Activated naive CD8-positive, alpha-beta T cell treated with anti-CD3 and anti-CD28 coated beads, Interleukin-2, amount 10 ng/mL, durations not matched to agents 7 days and 5 days (primary cell): ENCODE results near the gene M1AP. TPM values are rescaled to one million over a fixed set of nuclear protein-coding genes. Genes with fewer than 3 reads are reported as not detected.
A peak's percentile ranks its signal among the peaks of the same experiment; 100 is the strongest.
"Not testable (repeated sequence)": the region's sequence is repeated elsewhere in the genome, so short reads cannot be mapped to it uniquely, and the experiment has no call there.

ENCODE experiments used
- ATAC-seq: fragments of 150-1000 bp; cut with Tn5 transposase; one replicate; pipeline ENCODE4 v1.10.0; 2021; ENCODE audit warnings: low read depth, moderate library complexity
- POLR2A ChIA-PET: fragments of 350-600 bp; sonication (Branson Sonifier 250); formaldehyde crosslinking; loops from one replicate; lab custom pipeline; 2021; ENCODE audit warnings: antibody characterized with exemption; lab: Charles Lee
- DNase-seq: peaks from one replicate; pipeline ENCODE4 v3.0.0; 2021
- H3K27ac Mint-ChIP-seq: one replicate; pipeline ENCODE4 v1.8.0; 2022; ENCODE audit warnings: mild to moderate bottlenecking, mixed read lengths
- H3K27me3 Mint-ChIP-seq: one replicate; pipeline ENCODE4 v1.8.0; 2022; ENCODE audit warnings: mild to moderate bottlenecking, moderate library complexity, mixed read lengths
- H3K36me3 Mint-ChIP-seq: one replicate; pipeline ENCODE4 v1.8.0; 2021; ENCODE audit warnings: mild to moderate bottlenecking, mixed read lengths
- H3K4me1 Mint-ChIP-seq: one replicate; pipeline ENCODE4 v1.8.0; 2021; ENCODE audit warnings: mixed read lengths
- H3K4me3 Mint-ChIP-seq: one replicate; pipeline ENCODE4 v1.8.0; 2022; ENCODE audit warnings: mild to moderate bottlenecking, moderate library complexity, mixed read lengths
- H3K9me3 Mint-ChIP-seq: one replicate; pipeline ENCODE4 v1.8.0; 2021; ENCODE audit warnings: mixed read lengths
- total RNA-seq, 2 experiments: library from RNA; stranded (reverse); gene quantifications; one replicate each; pipeline ENCODE4 v1.2.3, GENCODE V29; 2021

Gene M1AP
- total RNA-seq, 2 experiments from 2014 or later = not detected

- DNase-seq (no peak), ATAC-seq (no peak)
- peaks cover 45% of the 10 kb centered on the region for H3K27me3 Mint-ChIP-seq
- H3K4me3 Mint-ChIP-seq = no peak overlapping the region
- H3K9me3 Mint-ChIP-seq = no peaks in the 10 kb centered on the region
- POLR2A ChIA-PET = no interaction called here
- no peak overlapping the region for H3K27ac Mint-ChIP-seq
- H3K36me3 Mint-ChIP-seq = no peaks in the 10 kb centered on the region
- no peaks in the 10 kb centered on the region for H3K4me1 Mint-ChIP-seq
Observed at GRCh38 chr2:74639550-74639949, 8.6 kb downstream of the M1AP start.

GRCh38 chr2:74632939-74633312, 15.2 kb downstream of the M1AP start:
- H3K9me3 Mint-ChIP-seq = no peaks in the 10 kb centered on the region
- no peak overlapping the region for H3K27ac Mint-ChIP-seq

GRCh38 chr2:74632209-74632938, 15.8 kb downstream of the M1AP start:
- no peak overlapping the region for H3K27ac Mint-ChIP-seq
- ATAC-seq (no peak), DNase-seq (no peak)
- H3K9me3 Mint-ChIP-seq = no peaks in the 10 kb centered on the region
- POLR2A ChIA-PET = no interaction called here
- peaks cover 2% of the 10 kb centered on the region for H3K36me3 Mint-ChIP-seq
- H3K27me3 Mint-ChIP-seq = peaks cover 26% of the 10 kb centered on the region
- H3K4me3 Mint-ChIP-seq = no peak overlapping the region
- no peaks in the 10 kb centered on the region for H3K4me1 Mint-ChIP-seq

More at GRCh38 chr2:74632939-74633312, 15.2 kb downstream of the M1AP start:
- POLR2A ChIA-PET = no interaction called here
- Mint-ChIP-seq H3K4me3 (no peak overlapping the region), H3K36me3 (peaks cover 2% of the 10 kb centered on the region), H3K27me3 (peaks cover 27% of the 10 kb centered on the region), H3K4me1 (no peaks in the 10 kb centered on the region)
- no peak for ATAC-seq
- no peak for DNase-seq

GRCh38 chr2:74630454-74630853, 17.7 kb downstream of the M1AP start:
- peaks cover 13% of the 10 kb centered on the region for H3K27me3 Mint-ChIP-seq
- H3K36me3 Mint-ChIP-seq, H3K9me3 Mint-ChIP-seq, H3K4me3 Mint-ChIP-seq, POLR2A ChIA-PET, H3K27ac Mint-ChIP-seq, DNase-seq, H3K4me1 Mint-ChIP-seq, ATAC-seq: not testable (repeated sequence)

- no peak overlapping the region for H3K27ac Mint-ChIP-seq
- no peak for DNase-seq
- no peak overlapping the region for H3K4me3 Mint-ChIP-seq
- H3K36me3 Mint-ChIP-seq = peaks cover 2% of the 10 kb centered on the region
- POLR2A ChIA-PET = no interaction called here
- no peaks in the 10 kb centered on the region for H3K4me1 Mint-ChIP-seq
- no peak for ATAC-seq
- H3K9me3 Mint-ChIP-seq = no peaks in the 10 kb centered on the region
- H3K27me3 Mint-ChIP-seq = peaks cover 7% of the 10 kb centered on the region
Observed at GRCh38 chr2:74628538-74629105, 19.5 kb downstream of the M1AP start.

- no peak for ATAC-seq
- H3K4me3 Mint-ChIP-seq = no peak overlapping the region
- no peak overlapping the region for H3K27ac Mint-ChIP-seq
- H3K27me3 Mint-ChIP-seq = peaks cover 9% of the 10 kb centered on the region
- peaks cover 2% of the 10 kb centered on the region for H3K36me3 Mint-ChIP-seq
- H3K4me1 Mint-ChIP-seq = no peaks in the 10 kb centered on the region
- POLR2A ChIA-PET = interaction anchor here (0.5 kb wide), 1 partner anchor 214 kb away, joined by 3 read pairs; no protein-coding TSS in a partner anchor
- no peaks in the 10 kb centered on the region for H3K9me3 Mint-ChIP-seq
- DNase-seq = no peak
Observed at GRCh38 chr2:74625658-74626425, 22.3 kb downstream of the M1AP start.

GRCh38 chr2:74620671-74621070, 27.5 kb downstream of the M1AP start:
- Mint-ChIP-seq H3K4me3 (no peak overlapping the region), H3K4me1 (peaks cover 12% of the 10 kb centered on the region), H3K36me3 (peaks cover 3% of the 10 kb centered on the region), H3K27ac (no peak overlapping the region), H3K9me3 (peaks cover 2% of the 10 kb centered on the region), H3K27me3 (peaks cover 18% of the 10 kb centered on the region)
- ATAC-seq (no peak), DNase-seq (no peak)
- POLR2A ChIA-PET = no interaction called here

GRCh38 chr2:74619651-74620297, 28.4 kb downstream of the M1AP start:
- no peak overlapping the region for H3K27ac Mint-ChIP-seq
- peaks cover 12% of the 10 kb centered on the region for H3K4me1 Mint-ChIP-seq
- DNase-seq (no peak), ATAC-seq (no peak)
- H3K9me3 Mint-ChIP-seq = peaks cover 2% of the 10 kb centered on the region
- peaks cover 23% of the 10 kb centered on the region for H3K27me3 Mint-ChIP-seq
- POLR2A ChIA-PET = no interaction called here
- H3K36me3 Mint-ChIP-seq = peaks cover 3% of the 10 kb centered on the region
- no peak overlapping the region for H3K4me3 Mint-ChIP-seq

GRCh38 chr2:74618410-74619083, 29.6 kb downstream of the M1AP start:
- peaks cover 3% of the 10 kb centered on the region for H3K36me3 Mint-ChIP-seq
- no peak overlapping the region for H3K27ac Mint-ChIP-seq
- no peak overlapping the region for H3K4me3 Mint-ChIP-seq
- DNase-seq (no peak), ATAC-seq (no peak)
- peaks cover 12% of the 10 kb centered on the region for H3K4me1 Mint-ChIP-seq
- POLR2A ChIA-PET = no interaction called here
- H3K9me3 Mint-ChIP-seq = peaks cover 2% of the 10 kb centered on the region
- H3K27me3 Mint-ChIP-seq = peaks cover 35% of the 10 kb centered on the region

- H3K4me3 Mint-ChIP-seq = no peak overlapping the region
- H3K9me3 Mint-ChIP-seq = peaks cover 2% of the 10 kb centered on the region
- POLR2A ChIA-PET = no interaction called here
- peaks cover 3% of the 10 kb centered on the region for H3K36me3 Mint-ChIP-seq
- peaks cover 40% of the 10 kb centered on the region for H3K27me3 Mint-ChIP-seq
- ATAC-seq = no peak
- no peak for DNase-seq
- H3K27ac Mint-ChIP-seq = no peak overlapping the region
- peaks cover 12% of the 10 kb centered on the region for H3K4me1 Mint-ChIP-seq
Observed at GRCh38 chr2:74617122-74617521, 31.0 kb downstream of the M1AP start.

- Mint-ChIP-seq H3K4me1 (peaks cover 14% of the 10 kb centered on the region), H3K4me3 (no peak overlapping the region), H3K27ac (no peak overlapping the region), H3K27me3 (peaks cover 45% of the 10 kb centered on the region), H3K9me3 (peaks cover 2% of the 10 kb centered on the region), H3K36me3 (no peaks in the 10 kb centered on the region)
- ATAC-seq = no peak
- POLR2A ChIA-PET = no interaction called here
- no peak for DNase-seq
Observed at GRCh38 chr2:74606927-74607326, 41.2 kb downstream of the M1AP start.

- H3K4me3 Mint-ChIP-seq = peak overlapping the region; percentile 11
- H3K27ac Mint-ChIP-seq = peak overlapping the region; percentile 38
- no peaks in the 10 kb centered on the region for H3K9me3 Mint-ChIP-seq
- ATAC-seq = peak; percentile 80
- H3K36me3 Mint-ChIP-seq = no peaks in the 10 kb centered on the region
- peaks cover 14% of the 10 kb centered on the region for H3K4me1 Mint-ChIP-seq
- POLR2A ChIA-PET = no interaction called here
- DNase-seq = no peak
- peaks cover 36% of the 10 kb centered on the region for H3K27me3 Mint-ChIP-seq
Observed at GRCh38 chr2:74603282-74604000, 44.7 kb downstream of the M1AP start.
